GM10847 (cell line): ENCODE data around the gene TMEM11.

ENCODE experiments used
- POLR2A ChIP-seq: IDR thresholded peaks from 2 replicates; pipeline ENCODE4 v1.6.1; 2011; ENCODE audit not compliant: insufficient read length; ENCODE audit errors: extremely low read depth

Gene TMEM11

GRCh38 chr17:21202512-21202911, 11.4 kb downstream of the TMEM11 start:
- TF ChIP-seq POLR2A, result no peak

GRCh38 chr17:21201874-21202273, 12.1 kb downstream of the TMEM11 start:
- TF ChIP-seq POLR2A, result no peak

GRCh38 chr17:21201298-21201595, 12.7 kb downstream of the TMEM11 start:
- TF ChIP-seq POLR2A, result no peak

- no peak for TF ChIP-seq POLR2A
These were observed 13.2 kb downstream of the TMEM11 start for GRCh38 chr17:21200590-21201297.

GRCh38 chr17:21199856-21200255, 14.1 kb downstream of the TMEM11 start:
- no peak for TF ChIP-seq POLR2A

- no peak for TF ChIP-seq POLR2A
These were observed 14.7 kb downstream of the TMEM11 start for GRCh38 chr17:21199311-21199710.

- TF ChIP-seq POLR2A, result no peak
These were observed 15.6 kb downstream of the TMEM11 start for GRCh38 chr17:21198411-21198810.

- no peak for TF ChIP-seq POLR2A
These were observed 17.8 kb downstream of the TMEM11 start for GRCh38 chr17:21196126-21196525.

GRCh38 chr17:21194703-21195102, 19.3 kb downstream of the TMEM11 start:
- no peak for TF ChIP-seq POLR2A

- TF ChIP-seq POLR2A, result no peak
These were observed 19.7 kb downstream of the TMEM11 start for GRCh38 chr17:21194226-21194625.

GRCh38 chr17:21193031-21193430, 20.9 kb downstream of the TMEM11 start:
- no peak for TF ChIP-seq POLR2A

- TF ChIP-seq POLR2A, result no peak
These were observed 22.3 kb downstream of the TMEM11 start for GRCh38 chr17:21191698-21192097.

GRCh38 chr17:21190078-21190477, 23.9 kb downstream of the TMEM11 start:
- TF ChIP-seq POLR2A, result no peak

- TF ChIP-seq POLR2A, result no peak
These were observed 24.6 kb downstream of the TMEM11 start for GRCh38 chr17:21189361-21189760.

GRCh38 chr17:21186399-21187187, 27.4 kb downstream of the TMEM11 start:
- TF ChIP-seq POLR2A, result no peak

- no peak for TF ChIP-seq POLR2A
These were observed 28.9 kb downstream of the TMEM11 start for GRCh38 chr17:21185061-21185460.

GRCh38 chr17:21184570-21184969, 29.4 kb downstream of the TMEM11 start:
- TF ChIP-seq POLR2A, result no peak

- TF ChIP-seq POLR2A, result no peak
These were observed 30.5 kb downstream of the TMEM11 start for GRCh38 chr17:21183468-21183867.
